CD4-positive, alpha-beta T cell treated with Interleukin-15 for 4 hours (primary cell): ENCODE measurements around the gene MAPK12.

Experiments used
- DNase-seq: peaks from one replicate; pipeline ENCODE4 v3.0.0-alpha.2; 2020; ENCODE audit warnings: low spot score

The MAPK12 gene

DNA sequence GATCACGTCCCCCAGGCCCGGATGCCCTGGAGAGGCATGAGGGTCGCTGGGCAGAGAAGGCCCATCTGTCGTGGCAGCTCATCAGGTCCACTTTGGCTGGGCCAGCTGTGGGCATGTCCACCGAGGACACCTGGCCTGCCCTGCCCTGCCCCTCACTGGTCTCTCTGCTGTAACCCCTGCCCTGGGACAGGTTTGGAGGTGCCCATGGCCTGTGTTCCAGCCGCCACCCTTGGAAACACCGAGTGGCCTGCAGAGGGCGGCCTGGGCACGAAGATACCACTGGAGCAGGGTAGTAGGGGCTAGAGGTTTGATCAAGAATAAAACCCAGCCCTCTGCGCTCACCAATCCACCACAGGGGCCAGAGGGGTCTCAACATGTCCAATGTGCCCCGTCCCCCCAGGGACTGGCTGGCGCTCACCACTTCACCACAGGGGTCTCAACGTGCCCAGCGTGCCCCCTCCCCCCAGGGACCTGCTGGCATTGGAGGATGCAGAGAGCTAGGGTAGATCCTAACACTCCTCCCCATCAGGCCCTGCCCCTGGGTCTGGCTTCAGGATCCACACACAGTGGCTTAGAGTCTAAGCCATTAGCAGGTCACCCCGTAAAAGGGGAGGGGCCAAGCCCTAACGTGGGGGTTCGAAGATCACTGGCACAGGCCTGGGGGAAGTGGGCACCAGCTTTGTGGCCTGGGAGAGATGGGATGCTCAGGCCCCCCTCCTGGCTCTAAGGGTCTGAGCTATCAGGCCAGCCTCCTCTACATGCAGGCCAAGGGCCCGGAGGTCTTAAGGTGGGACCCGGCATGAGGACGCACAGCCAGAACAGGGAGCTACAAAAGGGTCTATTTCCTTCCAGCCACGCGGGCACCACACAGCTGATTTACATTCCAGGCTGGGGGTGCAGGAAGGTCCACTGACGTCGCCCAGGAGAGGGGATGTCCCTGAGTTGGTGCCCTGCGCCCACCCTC lies 9.1 kb downstream of the MAPK12 start:
- DNase-seq = peak; percentile 75

DNA sequence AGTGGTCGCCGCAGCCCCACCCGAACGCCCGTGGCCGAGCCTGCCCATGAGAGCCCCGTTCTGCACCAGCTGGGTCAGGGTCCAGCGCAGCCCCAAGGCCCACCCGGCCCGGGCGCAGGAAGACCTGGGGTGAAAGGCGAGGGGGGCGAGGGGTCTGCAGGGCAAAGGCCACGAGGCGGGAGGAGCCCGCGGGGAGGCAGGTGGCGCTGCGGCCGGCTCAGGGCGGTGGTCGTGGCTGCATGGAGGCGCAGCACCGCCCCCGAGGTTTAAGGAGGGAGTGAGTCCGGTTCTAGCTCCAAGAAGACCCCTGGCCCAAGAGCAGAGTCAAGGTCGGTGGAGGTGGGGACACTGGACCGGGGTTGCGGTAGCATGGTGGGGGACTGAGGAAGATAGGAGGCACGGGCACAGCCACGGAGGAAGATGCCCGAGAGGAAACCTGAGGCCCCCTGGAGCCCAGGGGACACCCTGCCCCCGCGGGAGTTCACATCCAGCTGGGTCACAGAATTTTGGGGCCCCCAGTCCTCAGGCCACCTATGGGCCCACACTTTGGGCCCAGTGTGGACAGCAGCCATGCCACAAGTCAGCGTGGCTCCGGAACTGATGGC lies 9.9 kb downstream of the MAPK12 start:
- no peak for DNase-seq

- DNase-seq = peak; percentile 74
These were observed 10.7 kb downstream of the MAPK12 start, which contains the start of gene HDAC10 for GRCh38 chr22:50250555-50251476. Gene HDAC10 (minus strand): TSS chr22:50251265. CDS start chr22:50251032, 233 bp downstream.

DNA sequence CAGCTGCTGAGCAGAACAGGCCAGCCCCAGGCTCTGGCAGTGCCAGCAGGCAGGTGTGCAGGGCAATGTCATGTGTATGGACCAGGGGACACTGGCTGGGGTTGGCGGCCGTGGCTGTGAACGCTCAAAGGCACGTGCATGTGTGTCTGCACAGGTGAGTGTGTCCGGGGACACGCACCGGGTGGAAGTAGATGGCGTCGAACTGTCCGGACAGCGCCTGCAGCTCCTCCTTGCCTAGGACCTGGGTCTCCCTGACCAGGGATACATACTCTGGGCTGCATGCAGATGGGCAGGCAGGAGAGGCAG lies 11.3 kb downstream of the MAPK12 start:
- DNase-seq = no peak

- DNase-seq = no peak
These were observed 11.9 kb downstream of the MAPK12 start for GRCh38 chr22:50249341-50250248.

DNA sequence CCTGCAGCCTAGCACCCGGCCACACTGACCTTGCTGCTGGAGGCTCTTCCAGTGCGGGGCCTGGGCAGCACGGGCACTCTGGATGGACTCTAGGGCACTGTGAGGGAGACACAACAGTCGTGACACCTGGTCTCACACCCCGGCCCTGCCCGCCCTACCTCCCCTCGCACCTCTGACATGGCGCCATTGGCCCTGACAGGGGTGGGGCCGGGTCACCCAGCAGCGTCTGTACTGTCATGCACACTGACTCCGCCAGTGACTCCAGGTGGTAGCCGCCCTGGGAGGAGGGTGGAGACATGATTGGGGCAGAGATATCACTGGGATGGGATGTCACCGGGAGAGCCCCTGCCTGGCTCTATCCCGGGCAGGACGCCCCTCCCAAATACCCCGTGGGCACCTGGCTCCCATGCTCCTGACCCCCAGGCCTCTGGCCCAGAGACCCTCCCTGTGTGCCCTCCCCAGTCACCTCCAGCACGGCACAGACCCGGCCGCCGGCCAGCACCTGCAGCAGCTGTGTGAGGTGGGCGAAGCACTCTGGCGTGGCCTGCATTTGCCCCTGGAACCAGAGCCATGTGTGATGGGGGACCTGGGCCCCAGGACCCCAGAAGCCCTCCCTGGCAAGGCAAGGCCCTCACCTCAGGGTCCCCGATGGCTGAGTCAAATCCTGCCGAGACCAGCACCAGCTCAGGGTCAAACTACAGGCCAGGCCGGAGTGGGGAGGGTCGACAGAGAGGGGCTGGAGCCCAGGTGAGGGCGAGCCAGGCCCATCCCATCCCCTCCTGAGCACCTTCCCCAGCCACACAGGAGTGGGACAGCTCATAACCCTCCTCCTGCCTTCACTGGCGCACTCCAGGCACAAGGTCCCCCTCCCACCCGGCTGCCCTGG lies 13.0 kb downstream of the MAPK12 start:
- no peak for DNase-seq

GRCh38 chr22:50247748-50248147 lies 13.7 kb downstream of the MAPK12 start:
- DNase-seq = peak; percentile 64

DNA sequence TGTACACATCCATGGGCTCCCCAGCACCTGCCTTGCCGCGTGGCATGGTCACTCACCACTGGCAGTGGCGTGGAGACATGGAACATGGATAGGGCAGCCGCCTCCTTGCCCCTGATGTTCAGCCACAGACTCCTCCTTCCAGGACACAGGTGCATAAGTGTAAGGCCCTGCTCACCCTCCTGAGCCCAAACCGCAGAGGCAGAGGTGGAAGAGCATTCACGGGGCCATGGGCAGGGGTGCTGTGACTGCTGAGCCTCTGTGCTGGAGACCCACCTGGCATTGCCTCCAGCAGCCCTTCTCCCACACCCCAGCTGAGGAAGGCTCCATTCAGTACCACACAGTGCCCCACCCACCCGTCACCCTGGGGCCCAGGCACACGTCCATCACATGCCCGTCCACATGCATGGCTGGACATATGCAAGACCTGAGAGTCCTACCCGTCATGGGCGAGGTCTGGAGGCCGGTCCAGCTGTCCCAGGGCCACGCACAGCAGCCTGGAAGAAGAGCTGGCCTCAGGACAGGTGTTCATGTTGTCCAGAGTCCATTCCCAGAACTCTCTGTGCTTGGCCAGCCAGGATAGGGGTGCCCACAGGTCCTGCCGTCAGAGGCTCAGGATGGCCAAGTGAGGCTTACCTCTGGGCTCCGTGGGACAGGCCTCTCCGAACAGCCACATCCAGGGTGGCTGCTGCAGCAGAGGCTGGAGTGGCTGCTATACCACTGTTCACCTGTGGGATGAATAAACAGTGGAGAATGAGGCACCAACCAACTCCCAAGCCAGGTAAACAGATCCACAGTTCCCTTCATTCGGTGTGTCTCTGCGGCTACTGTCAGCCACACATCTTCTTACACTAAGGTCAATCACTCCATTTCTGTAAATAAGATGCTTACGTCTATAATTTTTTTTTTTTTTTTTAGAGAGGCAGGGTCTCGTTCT lies 15.0 kb downstream of the MAPK12 start:
- no peak for DNase-seq

DNA sequence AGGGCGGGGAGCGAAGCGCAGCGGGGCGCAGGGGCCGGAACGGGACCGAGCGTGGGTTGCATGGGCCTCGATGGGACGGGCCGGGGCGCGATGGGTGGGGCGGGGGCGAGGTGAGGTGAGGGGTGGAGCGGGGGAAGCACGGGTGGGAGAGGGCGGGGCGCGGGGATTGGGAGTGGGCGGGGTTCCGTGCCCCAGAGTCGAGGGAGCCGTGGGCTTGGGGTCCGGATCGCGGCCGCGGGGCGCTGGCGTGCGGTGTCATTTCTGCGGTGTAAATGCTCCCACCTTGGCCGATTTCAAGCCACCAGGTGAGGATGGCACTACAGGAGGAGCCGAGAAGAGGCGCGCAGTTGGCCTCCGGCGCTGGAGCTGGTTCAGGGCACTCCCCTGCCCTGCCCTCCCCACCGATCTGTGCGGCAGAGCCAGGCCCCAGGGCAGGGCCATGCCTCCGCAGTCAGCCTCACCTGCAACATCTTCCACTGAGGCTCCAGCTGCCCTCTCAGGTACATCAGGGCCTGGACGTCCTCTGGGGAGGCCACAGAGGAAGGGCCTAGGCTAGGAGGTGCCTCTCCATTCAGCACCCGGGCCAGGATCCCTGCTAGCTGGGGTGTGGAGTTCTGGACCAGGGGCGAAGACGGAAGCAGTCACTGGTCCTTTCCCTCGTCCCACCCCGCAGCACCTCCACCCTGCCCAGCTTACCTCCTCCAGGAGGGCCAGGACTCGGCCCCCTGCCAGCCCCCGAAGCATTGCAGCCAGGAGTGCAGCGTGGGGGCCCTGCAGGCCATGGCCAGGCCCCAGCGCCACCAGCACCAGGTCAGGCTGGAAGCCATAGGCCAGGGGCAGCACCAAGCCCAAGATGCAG lies 16.0 kb downstream of the MAPK12 start:
- DNase-seq = no peak

- DNase-seq = peak; percentile 89
These were observed 16.9 kb downstream of the MAPK12 start, which contains the start of gene TUBGCP6 for GRCh38 chr22:50244420-50245213. Gene TUBGCP6 (minus strand): TSS chr22:50245023. CDS start chr22:50244459, 564 bp downstream.

DNA sequence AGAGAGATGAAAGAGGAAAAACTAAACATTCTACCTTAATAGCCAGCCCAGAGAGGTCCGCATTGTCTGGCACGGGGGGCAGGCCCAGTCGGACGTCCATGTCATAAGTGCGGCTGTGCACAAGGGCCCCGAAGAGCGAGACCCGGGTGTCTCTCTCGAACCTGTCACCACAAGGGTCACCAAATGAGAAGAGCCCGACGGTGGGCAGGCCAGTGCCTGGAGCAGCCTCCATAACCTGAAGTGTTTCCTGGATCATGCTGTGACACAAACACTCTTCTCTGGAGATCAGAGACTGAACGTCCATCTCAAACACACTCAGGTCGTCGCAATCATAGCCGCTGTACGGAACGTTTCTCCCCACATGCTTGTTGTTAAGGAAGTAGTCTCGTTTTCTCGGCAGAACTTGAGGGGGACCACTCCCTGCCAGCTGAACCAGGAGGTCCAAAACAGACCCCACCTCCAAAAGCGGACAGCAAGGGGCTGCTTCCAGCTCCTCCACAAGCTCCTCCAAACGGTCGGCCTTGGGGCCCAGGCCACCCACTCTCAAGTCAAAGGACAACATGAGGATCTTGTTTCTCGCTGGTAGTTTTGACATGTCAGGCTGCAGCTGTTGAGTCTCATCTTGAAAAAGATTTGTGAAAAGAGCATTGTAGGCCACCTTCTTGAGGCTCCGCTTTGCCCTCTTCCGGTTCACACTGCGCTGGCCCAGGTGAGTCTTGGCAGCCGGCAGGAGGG lies 17.6 kb downstream of the MAPK12 start:
- no peak for DNase-seq

GRCh38 chr22:50242406-50242949 lies 19.0 kb downstream of the MAPK12 start:
- no peak for DNase-seq

- no peak for DNase-seq
These were observed 22.7 kb downstream of the MAPK12 start for GRCh38 chr22:50238755-50239154.

- no peak for DNase-seq
These were observed 24.6 kb downstream of the MAPK12 start for GRCh38 chr22:50236731-50237409.

GRCh38 chr22:50233223-50233622 lies 28.3 kb downstream of the MAPK12 start:
- no peak for DNase-seq
